Ectodermal cell (in vitro differentiated cells): ENCODE results near the gene S100A1.

Experiments used
- H3K27ac ChIP-seq: 2 replicates; pipeline ENCODE4 v1.7.0; 2013; ENCODE audit warnings: mild to moderate bottlenecking, low read depth, low read length; ENCODE audit not compliant: insufficient read depth, poor library complexity, severe bottlenecking
- H3K27me3 ChIP-seq: 2 replicates; pipeline ENCODE4 v1.7.0; 2013; ENCODE audit warnings: mild to moderate bottlenecking, low read length; ENCODE audit not compliant: insufficient read depth, control insufficient read depth, poor library complexity, severe bottlenecking
- H3K36me3 ChIP-seq: one replicate; pipeline ENCODE4 v1.7.0; 2013; ENCODE audit warnings: low read length; ENCODE audit not compliant: control insufficient read depth, insufficient read depth
- H3K4me1 ChIP-seq: one replicate; pipeline ENCODE4 v1.7.0; 2013; ENCODE audit warnings: low read length; ENCODE audit not compliant: control insufficient read depth, insufficient read depth
- H3K4me3 ChIP-seq: 2 replicates; pipeline ENCODE4 v1.7.0; 2013; ENCODE audit warnings: low read depth, low read length, control low read depth; ENCODE audit not compliant: insufficient read depth
- H3K9me3 ChIP-seq: 2 replicates; pipeline ENCODE4 v1.7.0; 2013; ENCODE audit warnings: mild to moderate bottlenecking, low read length, moderate library complexity; ENCODE audit not compliant: control insufficient read depth
- WGBS, 2 experiments: methylation state at CpG; one replicate each; pipeline ENCODE4 v1.1.7; 2013; ENCODE audit warnings: missing lambda C conversion rate in 2 of 2; 5-methylcytosine and 5-hydroxymethylcytosine counted together

S100A1 gene

DNA sequence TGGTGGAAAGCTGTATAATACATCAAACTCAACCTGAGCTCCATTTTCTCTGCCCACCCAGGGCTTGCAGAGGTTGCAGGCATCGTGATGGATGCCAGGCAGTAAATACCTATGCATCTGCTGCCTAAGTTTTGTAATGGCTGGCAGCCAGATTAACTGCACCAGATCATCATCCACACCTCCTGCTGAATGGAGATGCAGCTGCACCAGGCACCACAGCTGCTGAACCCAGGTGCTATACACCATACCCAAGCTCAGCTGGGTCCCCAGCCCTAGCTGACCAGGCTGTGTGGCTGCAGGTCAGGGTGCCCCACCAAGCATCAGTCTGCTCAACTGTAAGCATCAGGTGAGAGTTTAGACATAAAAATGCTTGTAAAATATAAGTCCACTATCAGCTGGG, 23.5 kb downstream of the S100A1 start:
- Histone ChIP-seq H3K27ac (no peak overlapping the region), H3K36me3 (no peaks in the 10 kb centered on the region), H3K4me3 (no peak overlapping the region), H3K9me3 (no peaks in the 10 kb centered on the region), H3K4me1 (no peaks in the 10 kb centered on the region), H3K27me3 (no peaks in the 10 kb centered on the region)
- WGBS, 2 experiments, result 94 to 96% methylated on average over 1 of the region's 1 CpG

DNA sequence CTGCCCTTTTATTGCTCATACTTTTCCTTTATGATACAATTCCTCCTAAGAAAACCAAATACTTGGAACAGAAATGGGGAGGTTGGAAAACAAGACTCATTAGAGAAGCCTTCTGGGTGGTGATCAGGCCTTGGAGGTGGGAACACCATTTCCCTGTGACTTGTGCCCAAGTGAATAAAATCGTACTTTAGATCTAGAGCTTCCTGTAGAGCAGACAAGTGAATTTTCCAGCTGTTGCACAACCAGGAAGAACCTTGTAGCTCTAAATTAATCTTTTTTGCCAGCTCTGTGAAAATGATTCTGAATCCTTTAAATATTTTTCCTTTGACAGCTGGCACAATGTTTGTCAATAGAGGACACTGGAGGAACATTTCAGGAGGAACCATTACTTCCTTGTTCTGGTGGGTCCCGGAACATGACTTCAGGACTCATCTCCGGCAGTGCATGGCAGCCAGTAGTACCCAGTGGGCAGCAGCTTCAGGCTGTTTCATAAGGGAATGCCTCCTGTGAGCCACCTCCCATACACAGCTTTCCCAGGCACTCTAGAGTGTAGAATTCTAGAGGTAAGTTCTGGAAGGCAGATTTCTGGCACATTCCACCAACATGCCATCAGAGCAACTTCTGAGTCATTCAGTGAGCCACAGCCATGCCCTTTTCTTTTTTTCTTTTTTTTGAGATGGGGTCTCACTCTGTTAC, 24.7 kb downstream of the S100A1 start:
- WGBS, 2 experiments, result 95 to 96% methylated on average over 3 of the region's 3 CpGs
- Histone ChIP-seq H3K4me3 (no peak overlapping the region), H3K27ac (no peak overlapping the region), H3K4me1 (no peaks in the 10 kb centered on the region), H3K9me3 (no peaks in the 10 kb centered on the region), H3K36me3 (no peaks in the 10 kb centered on the region), H3K27me3 (no peaks in the 10 kb centered on the region)

DNA sequence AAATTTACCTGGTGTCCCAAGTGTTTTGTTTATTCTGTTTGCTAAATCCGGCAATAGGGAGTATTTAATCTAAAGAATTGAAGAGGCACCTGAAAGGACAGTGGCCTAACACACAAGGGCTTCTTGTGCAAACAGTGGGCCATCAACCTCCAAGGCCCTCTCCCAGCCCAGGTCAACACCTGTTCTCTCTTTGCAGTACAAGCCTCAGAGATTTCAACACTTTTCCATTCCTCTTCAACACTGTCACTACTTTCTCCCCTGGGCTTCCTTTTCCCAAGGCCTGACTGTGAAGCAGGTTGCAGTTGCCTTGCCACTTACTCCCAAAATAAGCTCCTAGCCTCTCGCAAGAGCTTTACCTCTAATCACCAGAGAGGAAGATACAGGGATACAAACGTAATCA, 27.1 kb downstream of the S100A1 start:
- Histone ChIP-seq H3K9me3 (no peaks in the 10 kb centered on the region), H3K4me1 (no peaks in the 10 kb centered on the region), H3K27ac (no peak overlapping the region), H3K4me3 (no peak overlapping the region), H3K36me3 (no peaks in the 10 kb centered on the region), H3K27me3 (no peaks in the 10 kb centered on the region)
- 92 to 96% methylated on average over 3 of the region's 3 CpGs for WGBS, 2 experiments

DNA sequence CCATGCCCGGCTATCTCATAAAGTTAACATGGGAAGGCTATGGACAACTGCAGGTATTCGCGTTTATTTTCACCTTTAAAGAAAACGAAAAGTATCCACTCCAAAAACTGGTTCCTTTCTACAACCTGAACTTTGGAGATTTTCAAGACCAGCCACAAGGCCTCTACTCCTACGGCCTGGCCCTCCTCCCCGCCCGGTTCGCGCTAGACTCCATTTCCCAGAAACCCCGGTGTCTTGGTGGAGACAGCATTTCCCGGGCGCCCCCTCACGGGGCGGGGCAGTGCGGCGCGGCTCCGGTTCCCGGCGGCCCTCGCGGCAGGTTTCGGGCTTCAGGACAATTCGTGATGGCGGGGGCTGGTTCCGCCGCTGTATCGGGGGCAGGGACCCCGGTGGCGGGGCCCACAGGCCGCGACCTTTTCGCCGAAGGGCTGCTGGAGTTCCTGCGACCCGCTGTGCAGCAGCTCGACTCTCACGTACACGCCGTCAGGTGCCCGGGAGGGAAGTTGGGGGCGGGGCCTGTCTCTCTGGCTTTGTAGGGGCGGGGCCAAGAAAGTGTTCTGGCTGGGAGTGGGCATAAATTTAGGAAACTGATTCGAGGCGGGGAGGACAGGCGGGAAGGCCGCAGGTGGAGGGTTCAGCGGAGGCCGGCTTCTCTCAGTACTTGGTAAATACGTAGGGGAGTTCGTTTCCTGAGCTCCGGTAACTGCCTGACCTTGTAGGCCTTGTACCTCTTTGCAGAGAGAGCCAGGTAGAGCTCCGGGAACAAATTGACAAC, 30.4 kb downstream of the S100A1 start, which contains the start of gene SNAPIN:
Gene SNAPIN (plus strand): TSS at position 304 of the 775 bp plus-strand sequence. CDS start 41 bp downstream, at position 345.
- peak within 1 kb of the TSS; percentile 85 for H3K4me3 ChIP-seq
- peaks cover 18% of the 10 kb centered on the region for H3K36me3 ChIP-seq
- H3K27ac ChIP-seq, result peak within 1 kb of the TSS; percentile 61
- no peaks in the 10 kb centered on the region for H3K4me1 ChIP-seq
- no peaks in the 10 kb centered on the region for H3K27me3 ChIP-seq
- no peaks in the 10 kb centered on the region for H3K9me3 ChIP-seq
- 3% methylated on average over 53 of the region's 53 CpGs for WGBS, 2 experiments

DNA sequence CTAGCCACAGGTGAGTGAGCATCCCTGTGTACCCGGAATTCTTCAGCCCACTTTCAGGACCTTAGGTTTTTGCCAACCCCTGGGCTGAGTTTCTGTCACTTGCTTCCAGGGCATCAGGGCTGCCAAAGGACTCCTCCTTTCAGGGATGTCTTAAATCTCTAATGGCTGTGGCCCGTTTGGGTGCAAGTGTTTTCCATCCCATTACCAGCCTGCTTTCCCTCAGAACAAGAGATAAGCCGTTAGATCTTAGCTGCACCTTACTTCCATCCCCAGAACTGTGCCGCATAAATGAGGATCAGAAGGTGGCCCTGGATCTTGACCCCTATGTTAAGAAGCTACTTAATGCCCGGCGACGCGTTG, 30.9 kb downstream of the S100A1 start:
- Histone ChIP-seq H3K9me3 (no peaks in the 10 kb centered on the region), H3K27ac (no peak overlapping the region), H3K4me1 (no peaks in the 10 kb centered on the region), H3K36me3 (peaks cover 19% of the 10 kb centered on the region), H3K4me3 (peak overlapping the region; percentile 85), H3K27me3 (no peaks in the 10 kb centered on the region)
- 52 to 55% methylated on average over 8 of the region's 8 CpGs for WGBS, 2 experiments

DNA sequence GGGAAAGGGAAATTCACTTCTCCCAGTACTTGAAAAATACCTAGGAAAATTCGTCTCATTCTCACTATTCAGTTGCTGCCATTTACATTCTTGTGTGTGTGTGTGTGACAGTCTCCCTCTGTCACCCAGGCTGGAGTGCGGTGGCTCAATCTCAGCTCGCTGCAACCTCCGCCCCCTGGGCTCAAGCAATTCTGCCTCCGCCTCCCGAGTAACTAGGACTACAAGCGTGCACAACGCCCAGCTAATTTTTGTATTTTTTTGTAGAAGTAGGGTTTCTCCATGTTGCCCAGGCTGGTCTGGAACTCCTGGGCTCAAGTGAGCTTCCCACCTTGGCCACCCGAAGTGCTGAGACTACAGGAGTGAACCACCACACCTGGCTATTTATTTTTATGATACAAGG, 31.4 kb downstream of the S100A1 start:
- H3K36me3 ChIP-seq, result peaks cover 24% of the 10 kb centered on the region
- H3K4me3 ChIP-seq, result peak overlapping the region; percentile 85
- H3K4me1 ChIP-seq, result no peaks in the 10 kb centered on the region
- H3K27ac ChIP-seq, result no peak overlapping the region
- WGBS, 2 experiments, result 89% methylated on average over 8 to 9 of the region's 9 CpGs
- H3K27me3 ChIP-seq, result no peaks in the 10 kb centered on the region
- H3K9me3 ChIP-seq, result no peaks in the 10 kb centered on the region

DNA sequence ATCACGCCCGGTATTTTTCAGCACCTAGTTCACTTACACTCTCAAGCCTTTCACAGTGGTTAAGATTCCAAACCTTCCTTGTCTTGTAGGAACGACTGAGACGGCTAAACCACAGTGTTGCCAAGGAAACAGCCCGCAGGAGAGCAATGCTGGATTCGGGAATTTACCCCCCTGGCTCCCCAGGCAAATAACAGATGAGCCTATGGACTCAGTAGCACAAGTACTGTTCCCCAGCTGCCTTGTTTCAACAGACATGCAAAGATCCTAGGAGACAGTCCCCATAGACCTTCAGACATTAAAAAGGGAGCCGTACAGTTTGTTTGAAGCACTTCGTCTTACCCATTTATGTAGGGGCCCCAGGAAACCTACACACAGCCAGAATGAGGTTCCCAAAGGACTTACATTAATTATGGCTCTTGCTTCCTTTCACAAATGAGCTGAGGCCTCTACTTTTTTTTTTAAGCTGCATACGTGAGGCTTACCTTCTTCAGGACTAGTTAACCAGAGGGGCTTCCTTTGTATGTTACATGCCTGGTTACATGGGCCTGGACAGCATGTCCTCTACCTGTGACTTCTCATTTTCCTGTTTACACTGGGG, 33.0 kb downstream of the S100A1 start:
- no peaks in the 10 kb centered on the region for H3K27me3 ChIP-seq
- WGBS, 2 experiments, result 72 to 76% methylated on average over 9 of the region's 9 CpGs
- no peak overlapping the region for H3K4me3 ChIP-seq
- H3K4me1 ChIP-seq, result no peaks in the 10 kb centered on the region
- H3K27ac ChIP-seq, result peak overlapping the region; percentile 22
- peaks cover 39% of the 10 kb centered on the region for H3K36me3 ChIP-seq
- H3K9me3 ChIP-seq, result no peaks in the 10 kb centered on the region

DNA sequence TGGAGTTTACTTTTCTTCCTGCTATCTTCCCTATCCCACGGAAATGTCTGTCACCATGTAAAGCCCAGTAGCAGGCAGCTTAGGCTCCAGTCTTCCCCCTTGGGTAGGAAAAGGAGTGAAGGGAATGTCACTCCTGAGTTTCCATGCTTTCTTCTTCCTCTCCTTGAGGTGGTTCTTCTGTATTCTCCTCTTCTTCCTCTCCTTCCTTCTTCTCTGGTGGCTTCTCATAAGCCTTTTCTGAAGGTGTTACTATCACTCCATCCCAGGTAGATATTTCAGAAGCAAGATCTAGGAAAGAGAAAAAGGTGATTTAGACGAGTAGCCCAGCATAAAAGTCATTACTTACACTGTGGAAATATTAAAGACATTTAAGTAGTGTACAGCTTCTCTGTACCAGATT, 34.0 kb downstream of the S100A1 start:
- H3K27me3 ChIP-seq, result no peaks in the 10 kb centered on the region
- WGBS, 2 experiments, result 80 to 88% methylated on average over 1 of the region's 2 CpGs
- H3K36me3 ChIP-seq, result peaks cover 45% of the 10 kb centered on the region
- H3K27ac ChIP-seq, result no peak overlapping the region
- no peaks in the 10 kb centered on the region for H3K4me1 ChIP-seq
- H3K9me3 ChIP-seq, result no peaks in the 10 kb centered on the region
- H3K4me3 ChIP-seq, result no peak overlapping the region

DNA sequence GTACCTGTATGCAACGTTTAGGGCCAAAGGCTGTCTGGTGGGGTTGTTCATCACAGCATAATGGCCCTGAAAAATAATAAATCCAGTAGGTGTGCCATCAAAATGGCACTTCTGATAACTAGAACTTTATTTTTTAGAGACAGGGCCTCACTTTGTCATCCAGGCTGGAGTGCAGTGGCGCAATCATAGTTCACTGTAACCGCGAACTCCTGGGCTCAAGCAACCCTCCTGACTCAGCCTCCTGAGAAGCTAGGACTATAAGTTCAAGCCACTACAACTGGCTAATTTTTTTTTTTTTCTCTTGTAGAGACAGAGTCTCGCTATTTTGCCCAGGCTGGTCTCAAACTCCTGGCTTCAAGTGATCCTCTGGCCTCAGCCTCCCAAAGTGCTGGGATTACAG, 35.0 kb downstream of the S100A1 start:
- no peak overlapping the region for H3K4me3 ChIP-seq
- H3K27ac ChIP-seq, result no peak overlapping the region
- H3K4me1 ChIP-seq, result no peaks in the 10 kb centered on the region
- H3K27me3 ChIP-seq, result no peaks in the 10 kb centered on the region
- H3K36me3 ChIP-seq, result peaks cover 54% of the 10 kb centered on the region
- H3K9me3 ChIP-seq, result no peaks in the 10 kb centered on the region
- 92 to 96% methylated on average over 5 of the region's 5 CpGs for WGBS, 2 experiments

DNA sequence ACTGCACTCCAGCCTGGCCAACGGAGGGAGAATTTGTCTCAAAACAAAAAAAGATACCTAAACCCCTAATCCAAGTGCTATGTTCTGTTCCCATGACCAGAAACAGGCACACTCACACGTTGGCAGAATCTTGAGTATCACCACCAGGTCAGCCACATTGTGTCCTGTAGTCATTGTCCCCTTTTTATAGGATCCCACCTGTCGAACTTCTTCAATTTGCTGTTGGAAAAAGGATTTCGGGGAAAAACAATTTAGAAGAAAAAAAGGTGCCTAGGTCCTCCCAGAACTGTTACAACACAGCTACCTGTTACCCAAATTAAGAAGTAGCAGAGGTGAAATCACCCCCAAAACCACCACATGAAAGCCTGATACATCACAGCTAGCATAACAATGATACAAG, 39.2 kb downstream of the S100A1 start:
- 93 to 94% methylated on average over 4 of the region's 4 CpGs for WGBS, 2 experiments
- H3K27ac ChIP-seq, result no peak overlapping the region
- H3K27me3 ChIP-seq, result no peaks in the 10 kb centered on the region
- H3K4me3 ChIP-seq, result no peak overlapping the region
- peaks cover 9% of the 10 kb centered on the region for H3K4me1 ChIP-seq
- no peaks in the 10 kb centered on the region for H3K9me3 ChIP-seq
- H3K36me3 ChIP-seq, result peaks cover 59% of the 10 kb centered on the region
